Measurements from ENCODE around the gene BCKDHA.
"Not testable (repeated sequence)": the region's sequence is repeated elsewhere in the genome, so short reads cannot be mapped to it uniquely, and the experiment has no call there.

BCKDHA gene

DNA sequence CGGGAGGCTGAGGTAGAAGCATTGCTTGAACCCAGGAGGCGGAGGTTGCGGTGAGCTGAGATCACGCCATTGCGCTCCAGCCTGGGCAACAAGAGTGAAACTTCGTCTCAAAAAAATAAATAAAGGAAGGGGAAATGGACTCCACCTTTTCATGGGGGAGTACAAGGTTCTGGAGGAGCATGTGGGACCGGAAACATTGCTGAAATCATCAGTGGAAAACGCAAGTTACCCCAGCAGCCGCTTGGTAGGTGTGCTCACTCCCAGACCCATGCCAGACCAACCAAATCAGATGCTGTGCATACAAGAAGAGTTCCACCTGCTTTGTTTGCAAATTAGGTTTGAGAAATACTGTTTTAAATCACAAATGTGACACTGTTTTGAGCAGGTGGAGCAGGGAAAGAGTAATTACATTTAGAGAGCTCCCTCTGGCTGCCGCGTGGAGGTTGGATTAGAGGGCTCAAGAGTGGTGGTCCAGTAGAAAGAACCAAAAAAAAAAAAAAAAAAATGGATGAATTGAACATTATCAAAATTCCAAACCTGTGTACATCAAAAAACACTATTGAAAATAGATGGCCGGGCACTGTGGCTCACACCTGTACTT lies 50.2 kb downstream of the BCKDHA start:
- DNase-seq (ENCODE audit: low read depth) = no peak

DNA sequence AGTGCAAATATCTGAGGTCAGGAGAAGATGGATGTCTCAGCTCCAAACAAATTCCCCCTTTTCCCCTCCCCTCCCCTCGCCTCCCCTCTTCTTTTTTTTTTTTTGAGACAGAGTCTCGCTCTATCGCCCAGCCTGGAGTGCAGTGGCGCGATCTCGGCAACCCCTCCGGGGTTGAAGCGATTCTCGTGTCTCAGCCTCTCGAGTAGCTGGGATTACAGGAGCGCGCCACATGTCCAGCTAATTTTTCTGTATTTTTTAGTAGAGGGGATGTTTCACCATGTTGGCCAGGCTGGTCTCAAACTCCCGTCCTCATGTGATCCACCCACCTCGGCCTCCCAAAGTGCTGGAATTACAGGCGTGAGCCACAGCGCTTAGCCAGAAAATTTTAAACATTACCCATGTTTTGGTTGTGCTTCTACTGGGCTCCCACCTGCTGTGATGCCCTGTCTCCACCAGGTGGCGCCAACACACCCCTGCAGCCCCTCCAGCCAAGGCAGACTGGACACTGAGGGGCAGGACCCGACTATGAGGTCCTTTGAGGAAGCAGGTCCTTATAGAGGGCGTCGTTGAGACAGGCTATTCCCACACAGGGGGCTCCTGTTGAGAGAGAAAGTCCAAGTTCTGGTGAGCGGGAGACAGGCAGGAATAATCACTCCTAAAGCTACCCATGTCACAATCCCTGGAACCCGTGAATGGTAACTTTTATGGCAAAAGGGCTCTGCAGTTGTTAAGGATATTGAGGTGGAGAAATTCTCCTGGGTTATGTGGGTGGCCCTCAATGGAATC lies 51.7 kb downstream of the BCKDHA start:
- peak; percentile 66 for DNase-seq (ENCODE audit: low read depth)

DNA sequence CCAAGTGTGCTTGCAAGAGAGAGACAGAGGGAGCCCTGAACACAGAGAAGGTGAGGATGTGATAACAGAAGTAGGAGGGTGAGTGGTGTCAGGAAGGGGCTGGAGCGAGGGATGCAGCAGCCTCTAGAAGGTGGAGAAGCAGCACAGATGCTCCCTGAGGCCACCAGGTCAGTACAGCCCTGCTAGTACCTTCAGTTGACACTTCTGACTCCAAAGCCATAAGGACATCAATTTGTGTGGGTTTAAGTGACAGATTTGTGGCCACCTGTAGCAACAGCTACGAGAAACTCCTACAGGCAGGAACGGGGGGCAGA lies 52.2 kb downstream of the BCKDHA start:
- DNase-seq (ENCODE audit: low read depth) = no peak

DNA sequence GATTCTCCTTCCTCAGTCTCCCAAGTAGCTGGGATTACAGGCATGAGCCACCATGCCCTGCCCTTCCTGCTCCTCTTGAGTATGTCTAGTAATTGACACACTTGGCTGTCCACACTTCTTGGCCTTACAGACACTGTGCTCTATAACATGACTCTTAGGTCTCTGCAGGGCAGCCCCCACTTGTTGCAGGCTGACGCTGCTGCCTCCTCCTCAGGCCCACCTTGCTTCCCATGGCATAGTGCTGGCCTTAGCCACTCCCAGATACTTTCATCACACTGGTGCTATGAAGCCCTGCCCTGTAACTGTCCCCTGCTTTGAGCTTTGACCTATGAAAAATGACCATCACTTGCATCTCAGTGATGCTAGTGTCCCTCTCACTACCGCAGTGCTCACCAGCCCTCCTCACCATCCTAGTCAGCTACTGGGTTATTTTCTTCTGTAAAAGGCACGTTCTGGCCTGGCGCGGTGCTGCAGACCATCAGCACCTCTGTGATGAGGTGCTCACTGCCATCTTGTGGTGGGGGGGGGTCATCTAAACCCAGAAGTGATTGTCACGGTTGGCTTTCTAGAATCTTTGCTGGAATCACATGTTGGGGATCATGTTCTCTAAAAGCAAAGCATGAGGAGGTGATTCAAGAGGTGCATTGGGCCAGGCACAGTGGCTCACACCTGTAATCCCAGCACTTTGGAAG lies 55.1 kb downstream of the BCKDHA start:
- DNase-seq (ENCODE audit: low read depth) = no peak

DNA sequence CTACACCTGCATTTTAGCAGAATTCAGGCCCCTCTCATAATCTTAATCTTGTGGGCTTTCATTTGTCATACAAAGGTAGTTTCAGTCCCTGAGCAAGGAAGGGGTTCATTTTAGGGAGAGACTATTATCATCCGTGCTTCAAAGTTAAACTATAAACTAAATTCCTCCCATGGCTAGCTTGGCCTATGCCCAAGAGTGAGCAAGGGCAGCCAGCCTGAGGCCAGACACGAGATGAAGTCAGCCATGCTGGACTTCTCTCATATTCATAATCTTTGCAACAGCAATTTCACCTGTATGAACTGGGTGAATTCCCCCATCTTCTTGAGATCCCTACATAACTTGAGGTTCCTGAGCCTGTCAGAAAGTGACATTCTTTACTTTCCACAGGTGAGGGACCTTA lies 58.3 kb downstream of the BCKDHA start:
- DNase-seq (ENCODE audit: low read depth) = no peak

DNA sequence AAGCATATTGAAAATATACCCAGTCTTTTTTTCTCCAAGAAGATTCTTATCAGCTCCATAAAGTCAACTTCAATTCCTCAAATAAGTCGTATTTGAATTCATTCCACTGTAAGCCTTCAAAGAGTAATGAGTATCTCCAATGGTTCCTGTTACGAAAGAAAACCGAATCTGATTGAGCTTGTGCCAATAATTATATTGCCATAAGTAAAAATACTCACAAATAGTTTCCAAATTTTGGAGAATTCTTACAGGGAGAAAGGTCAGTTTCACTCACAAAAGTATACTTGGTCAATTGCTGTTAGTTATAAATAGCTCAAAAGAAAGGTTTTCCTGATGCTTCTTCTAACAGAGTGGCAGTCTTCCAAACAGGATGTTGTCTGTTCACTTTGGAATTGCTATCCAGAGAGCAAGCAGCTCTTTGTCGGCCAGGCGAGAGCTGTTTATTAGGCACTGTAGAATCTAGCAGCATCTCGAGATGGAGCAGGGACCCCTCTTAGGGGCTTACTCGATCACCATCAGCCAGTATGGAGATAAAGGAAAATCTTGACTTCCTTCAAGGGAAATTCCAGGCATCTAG lies 58.8 kb downstream of the BCKDHA start:
- peak; percentile 13 for DNase-seq (ENCODE audit: low read depth)

DNA sequence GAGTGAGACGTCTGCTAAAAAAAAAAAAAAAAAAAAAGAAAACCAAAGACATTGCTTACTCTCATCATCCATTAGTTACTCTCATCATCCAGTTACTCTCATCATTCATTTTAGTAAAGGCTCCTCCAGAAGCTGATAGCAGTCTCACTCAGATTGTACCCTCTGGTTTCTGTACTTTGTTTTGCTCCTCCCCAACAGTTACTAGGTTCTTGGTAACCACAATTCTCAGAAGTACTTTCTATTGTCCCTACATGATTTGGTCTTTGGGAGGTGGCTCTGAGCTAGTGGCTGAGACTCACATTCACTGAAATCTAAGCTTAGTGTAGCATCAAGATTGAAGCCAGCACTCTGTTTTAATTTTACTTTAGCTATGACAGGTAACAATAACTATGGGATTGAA lies 59.6 kb downstream of the BCKDHA start:
- no peak for DNase-seq (ENCODE audit: low read depth)

DNA sequence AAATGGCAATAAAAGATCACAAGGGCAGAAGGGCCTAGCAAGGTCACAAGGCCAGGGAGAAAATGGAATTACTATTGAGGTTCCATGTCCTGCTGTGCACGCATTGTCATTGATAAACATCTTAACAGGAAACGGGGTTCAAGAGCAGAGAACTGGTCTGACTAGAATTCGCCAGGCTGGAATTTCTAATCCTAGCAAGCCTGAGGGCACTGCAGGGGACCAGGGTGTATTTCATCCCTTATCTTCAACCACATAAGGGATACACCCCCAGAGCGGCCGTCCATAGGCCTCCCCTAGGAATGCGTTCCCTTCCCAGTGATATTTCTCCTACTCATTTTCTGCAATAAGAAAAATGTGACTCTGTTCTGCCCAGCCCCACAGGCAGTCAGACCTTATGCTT lies 64.9 kb downstream of the BCKDHA start:
- no peak for DNase-seq (ENCODE audit: low read depth)

DNA sequence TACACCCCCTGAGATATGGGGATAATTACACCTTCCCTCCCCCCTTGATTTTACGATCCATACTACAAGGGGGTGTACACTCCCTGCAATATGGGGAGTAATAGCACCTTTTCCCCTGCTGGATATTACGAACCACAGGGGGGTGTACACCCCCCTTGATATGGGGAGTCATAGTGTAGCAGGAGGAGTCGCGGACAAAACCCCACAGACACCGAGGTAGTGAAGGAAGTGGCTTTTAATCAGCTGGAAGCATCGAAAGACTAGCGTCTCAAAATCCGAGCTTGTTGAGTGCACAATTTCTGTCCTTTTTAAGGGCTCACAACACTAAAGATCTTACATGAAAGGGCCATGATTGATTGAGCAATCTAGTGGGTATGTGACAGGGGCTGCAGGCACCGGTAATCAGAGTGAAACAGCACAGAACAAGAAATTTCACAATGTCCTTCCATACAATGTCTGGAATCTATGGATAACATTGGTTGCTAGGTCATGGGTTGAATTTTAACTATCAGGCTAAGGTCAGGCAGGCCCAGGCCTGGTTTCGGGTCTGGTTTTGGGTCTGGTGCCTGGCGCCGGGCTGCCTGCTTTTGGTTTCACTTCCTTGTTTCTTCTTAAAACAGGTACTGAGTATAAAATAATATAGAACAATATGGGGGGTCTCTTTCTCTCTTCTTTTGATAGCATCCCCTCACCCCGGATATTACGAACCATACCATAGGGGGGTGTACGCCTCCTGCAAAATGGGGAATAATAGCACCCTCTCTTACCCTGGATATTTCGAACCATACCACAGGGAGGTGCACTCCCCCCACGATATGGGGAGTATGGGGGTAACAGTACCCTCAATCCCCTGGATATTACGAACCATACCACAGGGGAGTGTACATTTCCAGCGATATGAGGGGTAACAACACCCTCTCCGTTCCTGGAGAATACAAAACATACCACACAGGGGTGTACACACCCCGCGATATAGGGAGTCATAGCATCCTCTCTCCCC lies 65.9 kb downstream of the BCKDHA start:
- DNase-seq (ENCODE audit: low read depth) = not testable (repeated sequence)

Data from ELR (cell line).